Cerebellar cortex (tissue), 1 donor: Measurements from ENCODE around the gene LYST.
A peak's percentile ranks its signal among the peaks of the same experiment; 100 is the strongest.
"Not testable (repeated sequence)": the region's sequence is repeated elsewhere in the genome, so short reads cannot be mapped to it uniquely, and the experiment has no call there.

Experiments used
- DNase-seq: peaks from one replicate; pipeline ENCODE4 v3.0.0-alpha.2; 2015; ENCODE audit warnings: low spot score

LYST gene

DNA sequence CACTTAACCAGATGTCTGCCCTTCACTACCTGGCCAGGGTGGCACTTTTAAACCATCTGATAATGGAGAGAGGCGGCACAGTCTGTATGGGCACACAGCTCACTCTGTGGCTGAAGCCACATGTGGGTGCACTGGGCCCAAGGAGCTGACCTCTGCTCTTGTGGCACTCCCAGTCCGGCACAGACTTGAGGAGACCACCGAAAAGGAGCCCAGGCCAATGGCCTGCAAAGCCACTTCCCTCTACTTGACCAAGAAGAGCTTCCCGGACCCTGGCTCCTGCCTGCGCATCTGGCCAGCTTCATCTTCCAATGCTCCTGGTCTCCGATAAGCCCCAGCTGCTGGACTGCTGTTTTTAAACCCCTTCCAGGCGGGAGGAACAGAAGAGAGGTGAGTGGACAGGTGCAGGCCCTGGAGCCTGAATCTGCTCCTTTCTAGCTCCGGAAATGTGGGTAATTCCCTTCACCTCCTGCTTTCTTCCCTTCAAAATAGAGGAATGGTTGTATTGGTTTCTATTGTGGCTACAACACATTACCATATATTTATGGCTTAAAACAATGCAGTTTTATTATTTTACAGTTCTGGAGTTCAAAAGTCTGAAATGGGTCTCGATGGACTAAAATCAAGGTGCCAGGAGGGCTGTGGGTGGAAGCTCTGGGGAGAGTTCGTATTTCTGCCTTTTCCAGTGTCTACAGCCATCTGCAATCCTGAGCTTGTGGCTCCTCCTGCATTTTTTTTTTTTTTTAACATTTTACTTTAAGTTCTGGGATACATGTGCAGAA lies 228.8 kb downstream of the LYST start:
- DNase-seq: no peak

DNA sequence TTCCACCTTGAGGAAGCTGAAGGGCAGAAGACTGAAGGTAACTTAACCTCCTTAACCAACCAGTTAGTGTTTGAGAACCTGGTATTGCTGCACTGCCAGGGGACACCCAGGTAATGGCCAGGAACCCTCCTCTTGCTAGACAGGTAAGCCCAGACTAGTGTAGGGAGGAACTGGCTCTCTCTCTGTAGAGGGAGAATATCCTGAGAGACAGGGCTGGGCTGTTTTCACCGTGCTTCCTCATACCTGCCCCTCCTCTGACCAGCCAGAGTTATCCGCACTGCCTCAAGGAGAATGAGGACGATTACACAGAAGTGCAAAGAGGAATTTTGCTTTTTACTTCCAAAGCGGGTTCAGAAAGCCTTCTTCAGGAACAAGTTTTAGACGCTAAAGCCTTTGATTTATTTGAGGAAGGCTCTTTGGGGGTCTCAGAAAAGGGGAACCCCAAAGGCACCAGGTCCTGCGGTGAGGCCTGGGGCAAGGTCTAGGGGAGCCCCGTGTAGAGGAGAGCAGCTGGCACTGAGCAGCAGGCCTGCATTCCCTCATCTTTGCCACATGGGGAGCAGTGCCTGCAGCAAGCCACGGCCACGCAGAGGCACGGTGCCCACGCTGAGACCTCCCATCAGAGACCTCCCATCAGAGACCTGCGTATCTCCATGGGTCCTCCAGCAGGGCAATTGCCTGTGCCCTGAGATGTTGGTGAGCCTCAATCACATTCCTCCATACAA lies 230.6 kb downstream of the LYST start:
- no peak for DNase-seq

DNA sequence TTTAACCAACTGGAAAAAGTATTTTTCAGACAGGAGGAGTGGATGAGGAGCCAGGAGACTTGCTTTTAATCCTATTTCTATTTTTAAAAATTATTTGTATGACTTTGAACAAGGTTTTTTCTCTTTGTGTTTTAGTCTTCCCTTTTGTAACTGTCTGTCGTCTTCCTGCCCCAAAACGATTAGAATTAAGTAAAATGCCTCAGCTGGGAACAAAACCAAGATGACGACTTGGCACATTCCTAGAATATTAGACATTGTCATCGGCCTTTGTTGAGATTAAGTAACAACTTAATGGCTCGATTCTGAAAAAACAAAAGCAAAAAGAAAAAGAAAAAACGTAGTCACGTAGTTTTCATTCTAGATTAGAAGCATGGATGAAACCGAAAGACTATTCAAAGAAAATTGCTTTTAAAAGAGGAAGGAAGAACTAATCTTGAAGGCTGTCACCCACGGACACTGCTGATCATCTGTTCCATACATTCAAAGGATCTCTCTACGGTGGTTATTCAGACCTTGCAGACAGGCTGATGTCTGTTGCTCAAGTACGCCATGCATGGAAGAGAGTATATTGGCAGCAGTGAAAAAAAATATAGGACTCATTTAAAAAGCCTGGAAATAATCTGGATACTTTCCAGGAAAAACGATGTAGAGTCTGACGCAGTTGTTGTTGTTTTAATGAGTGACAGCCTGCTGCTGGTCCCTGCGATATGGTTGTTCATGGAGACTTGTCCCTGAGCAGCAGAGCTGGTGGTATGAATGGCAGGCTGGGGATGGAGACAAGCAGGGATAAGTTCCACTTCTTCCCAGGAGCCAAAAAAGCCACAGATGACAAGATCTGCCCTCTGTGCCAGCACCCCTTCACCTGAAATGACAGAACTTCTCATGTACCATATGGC lies 234.0 kb downstream of the LYST start:
- DNase-seq: peak; percentile 91

DNA sequence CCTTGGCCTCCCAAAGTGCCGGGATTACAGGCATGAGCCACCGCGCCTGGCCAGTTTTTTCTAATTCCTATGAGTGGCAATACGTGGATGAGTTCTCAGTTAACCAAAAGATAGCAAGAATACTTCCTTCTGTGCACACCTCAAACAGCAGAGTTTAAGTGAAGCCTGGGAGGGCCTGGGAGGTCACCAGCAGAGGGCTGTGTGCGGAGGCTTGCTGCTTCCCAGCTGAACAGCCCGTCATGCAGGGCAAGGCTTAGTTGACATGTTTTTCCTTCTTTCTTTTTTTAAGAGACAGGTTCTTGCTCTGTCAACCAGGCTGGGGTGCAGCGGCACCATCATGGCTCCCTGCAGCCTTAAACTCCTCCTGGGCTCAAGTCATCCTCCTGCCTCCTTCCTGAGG lies 234.9 kb downstream of the LYST start:
- no peak for DNase-seq

- no peak for DNase-seq
Observed at GRCh38 chr1:235628316-235629005, 238.2 kb downstream of the LYST start.

DNA sequence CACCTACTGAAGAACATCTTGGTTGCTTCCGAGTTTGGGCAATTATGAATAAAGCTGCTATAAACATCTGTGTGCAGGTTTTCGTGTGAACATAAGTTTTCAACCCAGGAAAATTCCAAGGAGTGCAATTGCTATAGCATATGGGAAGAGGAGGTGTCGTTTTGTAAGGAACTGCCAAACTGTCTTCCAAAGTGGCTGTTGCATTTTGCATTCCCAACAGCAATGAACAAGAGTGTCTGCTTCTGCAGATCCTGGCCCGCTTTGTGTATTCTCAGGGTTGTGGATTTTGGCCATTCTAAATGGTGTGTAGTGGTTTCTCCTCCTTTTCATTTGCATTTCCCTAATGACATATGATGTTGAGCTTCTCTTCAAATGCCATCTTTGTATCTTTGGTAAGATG lies 240.9 kb downstream of the LYST start:
- DNase-seq: no peak

DNA sequence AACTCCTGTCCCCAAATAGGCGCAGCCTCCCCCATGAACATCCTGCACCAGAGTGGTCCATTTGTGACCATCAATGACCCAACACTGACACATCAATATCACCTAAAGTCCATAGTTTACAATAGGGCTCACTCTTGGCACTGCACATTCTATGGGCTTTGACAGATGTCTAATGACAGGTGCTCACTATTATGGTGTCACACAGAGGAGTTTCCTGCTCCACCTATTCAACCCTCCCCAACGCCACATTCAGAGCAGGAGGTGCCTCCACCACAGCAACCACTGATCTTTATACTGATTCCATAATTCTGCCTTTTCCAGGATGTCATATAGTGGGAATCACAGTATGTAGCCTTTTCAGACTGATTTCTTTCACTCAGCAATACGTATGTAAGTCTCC lies 241.4 kb downstream of the LYST start:
- no peak for DNase-seq

- DNase-seq: no peak
Observed at GRCh38 chr1:235624721-235625333, 241.9 kb downstream of the LYST start.

DNA sequence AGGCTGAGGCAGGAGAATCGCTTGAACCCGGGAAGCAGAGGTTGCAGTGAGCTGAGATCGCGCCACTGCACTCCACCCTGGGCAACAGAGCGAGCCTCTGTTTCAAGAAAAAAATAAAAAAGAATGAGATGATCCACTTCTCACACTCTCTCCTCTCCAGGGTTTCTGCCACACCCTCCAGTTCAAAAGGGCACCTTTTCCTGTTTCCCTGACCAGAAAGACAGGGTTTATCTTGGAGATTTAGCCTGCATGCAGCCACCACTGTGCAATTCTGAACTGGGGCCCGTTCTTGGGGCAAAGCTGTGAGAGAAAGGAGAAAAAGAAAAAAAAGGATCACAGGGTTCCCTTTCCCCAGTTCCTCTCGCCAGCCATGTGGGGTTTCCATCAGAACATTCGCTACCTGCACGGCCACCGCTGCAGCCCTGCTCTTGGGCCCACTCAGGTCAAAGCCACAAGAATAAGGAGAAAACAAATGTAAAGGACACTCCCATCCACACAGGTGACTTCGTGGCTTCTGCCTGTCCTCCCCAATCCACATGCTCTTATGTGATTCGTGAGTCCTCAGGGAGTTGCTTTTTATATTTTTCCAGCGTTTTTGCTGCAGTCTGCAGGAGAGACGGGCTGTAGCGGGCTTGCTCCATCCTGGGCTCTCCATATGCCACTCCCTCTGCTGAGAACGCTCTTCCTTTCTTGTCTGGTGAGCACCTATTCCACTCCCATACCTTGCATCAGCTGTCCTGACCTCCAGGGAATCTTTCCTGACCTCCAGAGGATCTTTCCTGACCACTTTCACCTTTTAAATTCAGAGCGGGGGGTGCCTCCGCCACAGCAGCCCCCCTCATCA lies 243.5 kb downstream of the LYST start:
- no peak for DNase-seq

- DNase-seq: not testable (repeated sequence)
Observed at GRCh38 chr1:235619149-235619548, 247.6 kb downstream of the LYST start.

DNA sequence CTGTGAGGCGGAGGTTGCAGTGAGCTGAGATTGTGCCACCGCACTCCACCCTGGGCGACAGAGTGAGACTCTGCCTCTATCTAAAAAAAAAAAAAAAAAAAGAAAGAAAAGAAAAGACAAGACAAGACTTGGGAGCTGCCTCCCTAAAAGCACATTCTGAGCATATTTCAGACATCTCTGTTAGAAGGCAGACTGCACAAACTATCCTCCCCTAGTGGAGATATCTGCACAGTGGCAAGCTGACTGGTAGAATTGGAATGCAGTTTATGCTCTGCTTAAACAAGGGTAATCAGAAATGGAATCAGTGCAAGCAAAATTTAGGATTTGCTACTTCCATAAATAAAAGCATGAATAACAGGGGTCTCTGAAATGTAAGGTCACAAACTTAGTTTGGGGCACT lies 248.9 kb downstream of the LYST start:
- DNase-seq: no peak

- DNase-seq: no peak
Observed at GRCh38 chr1:235617140-235617539, 249.6 kb downstream of the LYST start.

GRCh38 chr1:235614442-235614954 lies 252.2 kb downstream of the LYST start:
- no peak for DNase-seq

DNA sequence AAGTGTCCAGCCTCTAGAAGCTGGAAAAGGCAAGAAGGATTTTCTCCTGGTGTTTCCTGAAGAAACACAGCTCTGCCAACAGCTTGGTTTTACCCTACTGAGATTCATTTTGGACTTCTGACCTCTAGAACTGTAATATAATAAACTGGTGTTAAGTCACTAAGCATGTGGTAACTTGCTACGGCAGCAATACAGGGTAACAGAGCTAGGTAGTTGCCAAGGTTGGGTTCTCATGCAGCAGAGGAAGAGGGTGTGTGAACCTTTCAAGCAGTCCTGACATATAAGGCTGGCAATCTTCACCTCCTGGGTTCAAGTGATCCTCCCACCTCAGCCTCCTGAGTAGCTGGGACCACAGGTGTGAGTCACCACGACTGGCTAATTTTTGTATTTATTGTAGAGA lies 253.1 kb downstream of the LYST start:
- DNase-seq: no peak

DNA sequence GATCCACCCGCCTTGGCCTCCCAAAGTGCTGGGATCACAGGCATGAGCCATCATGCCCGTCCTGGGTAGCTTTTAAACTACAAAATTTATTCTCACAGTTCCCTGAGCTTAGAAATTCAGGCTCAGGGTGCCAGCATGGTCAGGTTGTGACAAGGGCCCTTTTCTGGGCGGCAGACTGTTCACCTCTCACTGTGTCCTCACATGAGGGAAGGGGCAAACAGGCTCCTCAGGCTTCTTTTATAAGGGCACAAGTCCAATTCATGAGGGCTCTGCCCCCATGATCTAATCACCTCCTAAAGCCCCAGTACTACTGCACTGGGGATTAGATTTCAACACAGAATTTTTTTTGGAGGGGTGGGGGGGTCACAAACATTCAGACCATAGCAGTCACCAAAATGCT lies 253.9 kb downstream of the LYST start:
- DNase-seq: no peak
